Left ventricle myocardium inferior (tissue), 1 donor: ENCODE measurements around the gene NUP210L. TPM values are rescaled to one million over a fixed set of nuclear protein-coding genes. Genes with fewer than 3 reads are reported as not detected.

Source experiments
- DNase-seq: peaks from one replicate; pipeline ENCODE4 v3.0.0-alpha.2; 2020
- H3K27ac ChIP-seq: fragments of 200-600 bp; replicated peaks from 2 replicates; pipeline ENCODE4 v1.8.0; 2021
- H3K27me3 ChIP-seq: fragments of 200-600 bp; 2 replicates; pipeline ENCODE4 v1.8.0; 2021; ENCODE audit warnings: low read depth
- H3K36me3 ChIP-seq: fragments of 200-600 bp; 2 replicates; pipeline ENCODE4 v1.8.0; 2021
- H3K4me1 ChIP-seq: fragments of 200-600 bp; 2 replicates; pipeline ENCODE4 v1.8.0; 2021
- H3K4me3 ChIP-seq: fragments of 200-600 bp; 2 replicates; pipeline ENCODE4 v1.8.0; 2021; ENCODE audit warnings: mild to moderate bottlenecking, moderate library complexity
- H3K9me3 ChIP-seq: fragments of 200-600 bp; replicated peaks from 2 replicates; pipeline ENCODE4 v1.8.0; 2021
- CTCF ChIP-seq: fragments of 200-600 bp; IDR thresholded peaks from 2 replicates; pipeline ENCODE4 v1.8.0; 2021; ENCODE audit warnings: antibody characterized with exemption, mild to moderate bottlenecking, borderline replicate concordance
- intact Hi-C: fragments of 100-400 bp; cut with micrococcal nuclease; formaldehyde crosslinking; loops from one replicate; pipeline ENCODE4 v1.11.0; 2022
- total RNA-seq: library from RNA; stranded (reverse); fragmentation: NEBNext Ultra II Directional; extraction: Animal tissue kit (Norgen Biotek cat#: 25700); gene quantifications from one replicate; pipeline ENCODE4 v1.2.1, GENCODE V29; 2021
- donor health status: DM: no; HTN: yes; CAD: no; lungs with severe emphysema.

Gene NUP210L
- total RNA-seq, 1 donor from 2014 or later, result 0.30 TPM

- Histone ChIP-seq H3K4me1 (peaks cover 37% of the 10 kb centered on the region), H3K9me3 (no peaks in the 10 kb centered on the region), H3K36me3 (peaks cover 40% of the 10 kb centered on the region), H3K27ac (peak overlapping the region; percentile 94), H3K27me3 (no peaks in the 10 kb centered on the region), H3K4me3 (peak overlapping the region; percentile 87)
- intact Hi-C loops, result no loop called here
- TF ChIP-seq CTCF, result no peak
- DNase-seq, result no peak
Observed at GRCh38 chr1:153978274-153978909, 176.5 kb downstream of the NUP210L start.

- intact Hi-C loops, result no loop called here
- no peaks in the 10 kb centered on the region for H3K27me3 ChIP-seq
- DNase-seq, result peak; percentile 90
- peak within 1 kb of the TSS; percentile 94 for H3K27ac ChIP-seq
- peak within 1 kb of the TSS; percentile 87 for H3K4me3 ChIP-seq
- H3K9me3 ChIP-seq, result no peaks in the 10 kb centered on the region
- H3K4me1 ChIP-seq, result peaks cover 37% of the 10 kb centered on the region
- peak; percentile 13 for TF ChIP-seq CTCF
- peaks cover 39% of the 10 kb centered on the region for H3K36me3 ChIP-seq
Observed at GRCh38 chr1:153977250-153978240, 177.3 kb downstream of the NUP210L start, which contains the start of gene JTB. Gene JTB, minus strand, starts transcription at chr1:153977674. Its CDS starts 422 bp downstream, at chr1:153977252.

GRCh38 chr1:153976819-153977249 is 178.0 kb downstream of the NUP210L start:
- H3K4me1 ChIP-seq, result peaks cover 37% of the 10 kb centered on the region
- peak overlapping the region; percentile 87 for H3K4me3 ChIP-seq
- no peaks in the 10 kb centered on the region for H3K27me3 ChIP-seq
- DNase-seq, result no peak
- H3K36me3 ChIP-seq, result peaks cover 36% of the 10 kb centered on the region
- TF ChIP-seq CTCF, result no peak
- no peaks in the 10 kb centered on the region for H3K9me3 ChIP-seq
- H3K27ac ChIP-seq, result peak overlapping the region; percentile 94
- intact Hi-C loops, result no loop called here

- intact Hi-C loops, result no loop called here
Observed at GRCh38 chr1:153973525-153973924, 181.3 kb downstream of the NUP210L start.

More at GRCh38 chr1:153973525-153973924, 181.3 kb downstream of the NUP210L start:
- Histone ChIP-seq H3K27ac (no peak overlapping the region), H3K4me1 (peaks cover 36% of the 10 kb centered on the region), H3K27me3 (no peaks in the 10 kb centered on the region), H3K4me3 (no peak overlapping the region), H3K36me3 (peaks cover 34% of the 10 kb centered on the region), H3K9me3 (no peaks in the 10 kb centered on the region)
- no peak for TF ChIP-seq CTCF
- no peak for DNase-seq
